ENCODE measurements around the gene ERC2.

The ERC2 gene

GRCh38 chr3:56251343-56251945 lies 216.8 kb downstream of the ERC2 start:
- no peak for DNase-seq (ENCODE audit: low read depth)

- DNase-seq (ENCODE audit: low read depth) = no peak
Observed at GRCh38 chr3:56248021-56248420, 220.2 kb downstream of the ERC2 start.

GRCh38 chr3:56238299-56238698 lies 230.0 kb downstream of the ERC2 start:
- no peak for DNase-seq (ENCODE audit: low read depth)

GRCh38 chr3:56233742-56234141 lies 234.5 kb downstream of the ERC2 start:
- DNase-seq (ENCODE audit: low read depth) = no peak

GRCh38 chr3:56229311-56229710 lies 239.0 kb downstream of the ERC2 start:
- DNase-seq (ENCODE audit: low read depth) = no peak

- no peak for DNase-seq (ENCODE audit: low read depth)
Observed at GRCh38 chr3:56222866-56223265, 245.4 kb downstream of the ERC2 start.

GRCh38 chr3:56219894-56220805 lies 248.1 kb downstream of the ERC2 start:
- DNase-seq (ENCODE audit: low read depth) = no peak

- DNase-seq (ENCODE audit: low read depth) = no peak
Observed at GRCh38 chr3:56209982-56210751, 258.1 kb downstream of the ERC2 start.

GRCh38 chr3:56207922-56208321 lies 260.3 kb downstream of the ERC2 start:
- no peak for DNase-seq (ENCODE audit: low read depth)

- no peak for DNase-seq (ENCODE audit: low read depth)
Observed at GRCh38 chr3:56205406-56205805, 262.9 kb downstream of the ERC2 start.

GRCh38 chr3:56202997-56203396 lies 265.3 kb downstream of the ERC2 start:
- DNase-seq (ENCODE audit: low read depth) = no peak

- no peak for DNase-seq (ENCODE audit: low read depth)
Observed at GRCh38 chr3:56201407-56201806, 266.9 kb downstream of the ERC2 start.

GRCh38 chr3:56200251-56200650 lies 268.0 kb downstream of the ERC2 start:
- DNase-seq (ENCODE audit: low read depth) = no peak

- no peak for DNase-seq (ENCODE audit: low read depth)
Observed at GRCh38 chr3:56197991-56198390, 270.3 kb downstream of the ERC2 start.

- no peak for DNase-seq (ENCODE audit: low read depth)
Observed at GRCh38 chr3:56197259-56197965, 270.9 kb downstream of the ERC2 start.

GRCh38 chr3:56196700-56197099 lies 271.6 kb downstream of the ERC2 start:
- DNase-seq (ENCODE audit: low read depth) = no peak

- no peak for DNase-seq (ENCODE audit: low read depth)
Observed at GRCh38 chr3:56193519-56193918, 274.7 kb downstream of the ERC2 start.

GRCh38 chr3:56192001-56192400 lies 276.3 kb downstream of the ERC2 start:
- no peak for DNase-seq (ENCODE audit: low read depth)

GRCh38 chr3:56190771-56191305 lies 277.4 kb downstream of the ERC2 start:
- no peak for DNase-seq (ENCODE audit: low read depth)

GRCh38 chr3:56190130-56190529 lies 278.1 kb downstream of the ERC2 start:
- DNase-seq (ENCODE audit: low read depth) = no peak

- DNase-seq (ENCODE audit: low read depth) = no peak
Observed at GRCh38 chr3:56189536-56189935, 278.7 kb downstream of the ERC2 start.

GRCh38 chr3:56188201-56188600 lies 280.1 kb downstream of the ERC2 start:
- no peak for DNase-seq (ENCODE audit: low read depth)

Measured in stimulated activated CD8-positive, alpha-beta memory T cell treated with anti-CD3 and anti-CD28 coated beads, Interleukin-4, amount 100 ng/mL, for 24 hours (primary cell).